Liver (tissue), 9 donors: ENCODE results near the gene RREB1. TPM values are rescaled to one million over a fixed set of nuclear protein-coding genes. Genes with fewer than 3 reads are reported as not detected.

Experiments
- DNase-seq: peaks from one replicate; pipeline ENCODE4 v3.0.0-alpha.2; 2017; ENCODE audit warnings: low spot score
- H3K27ac ChIP-seq, 2 donors: one replicate each; pipeline ENCODE4 v1.7.0; 2013; ENCODE audit warnings: inconsistent platforms in 2 of 2, low read length in 2 of 2, control low read depth in 1 of 2, low read depth in 1 of 2, mild to moderate bottlenecking in 1 of 2
- H3K27me3 ChIP-seq, 4 donors: one replicate each; pipeline versions ENCODE4 v1.6.1 to v1.7.0; 2013; ENCODE audit warnings: low read length in 3 of 4, inconsistent platforms in 1 of 4, mild to moderate bottlenecking in 1 of 4, moderate library complexity in 1 of 4; ENCODE audit not compliant: control insufficient read depth in 4 of 4, insufficient read depth in 4 of 4
- H3K36me3 ChIP-seq, 4 donors: one replicate each; pipeline versions ENCODE4 v1.6.1 to v1.7.0; 2013; ENCODE audit warnings: low read length in 3 of 4, mild to moderate bottlenecking in 3 of 4, low read depth in 1 of 4, moderate library complexity in 1 of 4; ENCODE audit not compliant: control insufficient read depth in 4 of 4, insufficient read depth in 3 of 4
- H3K4me1 ChIP-seq, 4 donors: one replicate each; pipeline versions ENCODE4 v1.6.1 to v1.7.0; 2013; ENCODE audit warnings: low read length in 3 of 4, mild to moderate bottlenecking in 3 of 4, moderate library complexity in 1 of 4; ENCODE audit not compliant: control insufficient read depth in 4 of 4, insufficient read depth in 4 of 4
- H3K4me3 ChIP-seq, 3 donors: one replicate each; pipeline versions ENCODE4 v1.6.1 to v1.7.0; 2013; ENCODE audit warnings: low read length in 3 of 3, control low read depth in 1 of 3, low read depth in 1 of 3, mild to moderate bottlenecking in 1 of 3
- H3K9ac ChIP-seq, 2 donors: one replicate each; pipeline ENCODE4 v1.7.0; 2013; ENCODE audit warnings: low read length in 2 of 2, mild to moderate bottlenecking in 2 of 2, moderate library complexity in 2 of 2, control low read depth in 1 of 2, low read depth in 1 of 2
- H3K9me3 ChIP-seq, 4 donors: one replicate each; pipeline versions ENCODE4 v1.6.1 to v1.7.0; 2013; ENCODE audit warnings: low read length in 3 of 4; ENCODE audit not compliant: control insufficient read depth in 4 of 4
- EGR1 ChIP-seq, 2 donors: IDR thresholded peaks; 2 replicates each; pipeline ENCODE4 v1.6.1; 2016 to 2018; ENCODE audit warnings: antibody characterized with exemption in 2 of 2, low read depth in 2 of 2
- FOXA1 ChIP-seq: IDR thresholded peaks from 2 replicates; pipeline ENCODE4 v1.6.1; 2016; ENCODE audit warnings: antibody characterized with exemption
- FOXA2 ChIP-seq: IDR thresholded peaks from 2 replicates; pipeline ENCODE4 v1.6.1; 2016; ENCODE audit warnings: antibody characterized with exemption
- GABPA ChIP-seq, 2 donors: IDR thresholded peaks in 1 of 2; conservative IDR thresholded peaks in 1 of 2; 2 replicates each; pipeline ENCODE4 v1.6.1; 2016; ENCODE audit warnings: antibody characterized with exemption in 2 of 2, mild to moderate bottlenecking in 1 of 2, moderate library complexity in 1 of 2
- HNF4A ChIP-seq, 2 donors: conservative IDR thresholded peaks; 2 replicates each; pipeline ENCODE4 v1.6.1; 2016; ENCODE audit warnings: antibody characterized with exemption in 2 of 2, mild to moderate bottlenecking in 2 of 2
- JUND ChIP-seq, 2 donors: IDR thresholded peaks; 2 replicates each; pipeline ENCODE4 v1.6.1; 2016; ENCODE audit warnings: antibody characterized with exemption in 2 of 2
- NR2F2 ChIP-seq: IDR thresholded peaks from 2 replicates; pipeline ENCODE4 v1.6.1; 2016; ENCODE audit warnings: antibody characterized with exemption
- RAD21 ChIP-seq, 2 donors: IDR thresholded peaks; 2 replicates each; pipeline ENCODE4 v1.6.1; 2016; ENCODE audit warnings: antibody characterized with exemption in 2 of 2, mild to moderate bottlenecking in 2 of 2
- REST ChIP-seq: IDR thresholded peaks from 2 replicates; pipeline ENCODE4 v1.6.1; 2016; ENCODE audit warnings: antibody characterized with exemption, mild to moderate bottlenecking
- RXRA ChIP-seq, 2 donors: IDR thresholded peaks; 2 replicates each; pipeline ENCODE4 v1.6.1; 2017 to 2018; ENCODE audit warnings: antibody characterized with exemption in 2 of 2, mild to moderate bottlenecking in 1 of 2
- TAF1 ChIP-seq: conservative IDR thresholded peaks from 2 replicates; pipeline ENCODE4 v1.6.1; 2016; ENCODE audit warnings: antibody characterized with exemption, mild to moderate bottlenecking
- YY1 ChIP-seq: IDR thresholded peaks from 2 replicates; pipeline ENCODE4 v1.6.1; 2016; ENCODE audit warnings: antibody characterized with exemption, mild to moderate bottlenecking
- ZBTB33 ChIP-seq: IDR thresholded peaks from 2 replicates; pipeline ENCODE4 v1.6.1; 2016; ENCODE audit warnings: antibody characterized with exemption
- WGBS: extraction: QIAGEN DNeasy Blood & Tissue Kit; methylation state at CpG from one replicate; pipeline ENCODE4 v1.1.7; 2013; 5-methylcytosine and 5-hydroxymethylcytosine counted together
- polyA plus RNA-seq, 2 donors: library from polyadenylated mRNA; stranded (reverse) in 1 of 2; unstranded in 1 of 2; fragments of 200-250 nt in 1 of 2; fragments of >200 nt in 1 of 2; fragmentation: Nextera tagmentation in 1 of 2; extraction: Ambion mirVana in 1 of 2; gene quantifications; one replicate each; pipeline versions ENCODE4 v1.2.1 to v1.2.3, GENCODE V29; 2013 to 2015
- total RNA-seq, 2 donors: library from RNA; depleted of rRNA; stranded (reverse); fragments of >200 nt; gene quantifications; one replicate each; pipeline ENCODE4 v1.2.3, GENCODE V29; 2014
- donor health status: healthy.
- donor health status: healthy.
- donor health status: healthy.
- donor health status: healthy.
- donor health status: healthy.

RREB1 gene
- total and polyA plus RNA-seq, 4 donors: 10.1 to 28.9 (median 17.3) TPM

GRCh38 chr6:7114744-7115458, 7.1 kb downstream of the RREB1 start:
- Histone ChIP-seq H3K27me3 (no peaks in the 10 kb centered on the region), H3K9ac (no peak overlapping the region), H3K4me1 (peaks cover 12 to 57% (median 48%) of the 10 kb centered on the region in 4 donors), H3K9me3 (no peaks in the 10 kb centered on the region), H3K4me3 (no peak overlapping the region), H3K36me3 (no peaks in the 10 kb centered on the region), H3K27ac (no peak overlapping the region)
- 53% methylated on average over 9 of the region's 9 CpGs for WGBS
- TF ChIP-seq FOXA2: no peak
- no peak for DNase-seq

- Histone ChIP-seq H3K9ac (no peak overlapping the region), H3K9me3 (no peaks in the 10 kb centered on the region), H3K27me3 (no peaks in the 10 kb centered on the region), H3K27ac (peak overlapping the region in 1 of 2 donors; percentile 34), H3K36me3 (no peaks in the 10 kb centered on the region), H3K4me3 (no peak overlapping the region), H3K4me1 (peaks cover 11 to 50% (median 40%) of the 10 kb centered on the region in 4 donors)
- TF ChIP-seq REST (no peak), EGR1 (IDR thresholded peaks at IDR 0.05; ENCODE audit: low read depth in 2 of 2) (no peak), ZBTB33 (no peak), FOXA2 (no peak), RXRA (IDR thresholded peaks at IDR 0.05) (no peak), RAD21 (IDR thresholded peaks at IDR 0.05) (peak in 1 of 2 donors; percentile 4)
- DNase-seq: no peak
- 66% methylated on average over 15 of the region's 15 CpGs for WGBS
These were observed 7.9 kb downstream of the RREB1 start for GRCh38 chr6:7115543-7116231.

GRCh38 chr6:7119272-7119801, 11.6 kb downstream of the RREB1 start:
- DNase-seq: no peak
- H3K9ac ChIP-seq: no peak overlapping the region
- TF ChIP-seq HNF4A (conservative IDR thresholded peaks at IDR 0.05): no peak
- no peak for TF ChIP-seq REST
- no peak for TF ChIP-seq YY1
- no peak for TF ChIP-seq NR2F2
- TF ChIP-seq FOXA1: no peak
- TF ChIP-seq TAF1: no peak
- TF ChIP-seq GABPA (IDR thresholded peaks at IDR 0.05 in 1 of 2, conservative IDR thresholded peaks at IDR 0.05 in 1 of 2): no peak
- no peak for TF ChIP-seq RAD21 (IDR thresholded peaks at IDR 0.05)
- no peak for TF ChIP-seq ZBTB33
- no peak for TF ChIP-seq JUND (IDR thresholded peaks at IDR 0.05)
- no peak overlapping the region for H3K27ac ChIP-seq
- H3K4me1 ChIP-seq: peaks cover 7 to 28% (median 17%) of the 10 kb centered on the region in 4 donors
- no peaks in the 10 kb centered on the region for H3K9me3 ChIP-seq
- no peaks in the 10 kb centered on the region for H3K36me3 ChIP-seq
- H3K27me3 ChIP-seq: no peaks in the 10 kb centered on the region
- no peak overlapping the region for H3K4me3 ChIP-seq
- 88% methylated on average over 12 of the region's 12 CpGs for WGBS
